ENCODE measurements around the gene H3-3A. TPM values are rescaled to one million over a fixed set of nuclear protein-coding genes. Genes with fewer than 3 reads are reported as not detected.

The H3-3A gene
- total RNA-seq, 1 experiment from 2014 or later: 894 TPM

- TF ChIP-seq AFF4 (CRISPR knock-in tag; IDR thresholded peaks at IDR 0.05; ENCODE audit: borderline replicate concordance) (no peak), GABPB1 (CRISPR knock-in tag; IDR thresholded peaks at IDR 0.05) (no peak), ZSCAN18 (CRISPR knock-in tag; IDR thresholded peaks at IDR 0.05) (no peak), MXD4 (CRISPR knock-in tag; IDR thresholded peaks at IDR 0.05; ENCODE audit: borderline replicate concordance) (no peak), HMGXB4 (CRISPR knock-in tag; IDR thresholded peaks at IDR 0.05) (no peak), TCF7 (CRISPR knock-in tag; IDR thresholded peaks at IDR 0.05; ENCODE audit: low read depth) (no peak), RELA (CRISPR knock-in tag; IDR thresholded peaks at IDR 0.05; ENCODE audit: borderline replicate concordance) (no peak), GTF2I (CRISPR knock-in tag; conservative IDR thresholded peaks at IDR 0.05) (no peak), MAX (CRISPR knock-in tag; IDR thresholded peaks at IDR 0.05) (no peak), CBFB (CRISPR knock-in tag; IDR thresholded peaks at IDR 0.05; ENCODE audit: low read depth) (no peak)
- TF ChIP-seq, protein P1, sequence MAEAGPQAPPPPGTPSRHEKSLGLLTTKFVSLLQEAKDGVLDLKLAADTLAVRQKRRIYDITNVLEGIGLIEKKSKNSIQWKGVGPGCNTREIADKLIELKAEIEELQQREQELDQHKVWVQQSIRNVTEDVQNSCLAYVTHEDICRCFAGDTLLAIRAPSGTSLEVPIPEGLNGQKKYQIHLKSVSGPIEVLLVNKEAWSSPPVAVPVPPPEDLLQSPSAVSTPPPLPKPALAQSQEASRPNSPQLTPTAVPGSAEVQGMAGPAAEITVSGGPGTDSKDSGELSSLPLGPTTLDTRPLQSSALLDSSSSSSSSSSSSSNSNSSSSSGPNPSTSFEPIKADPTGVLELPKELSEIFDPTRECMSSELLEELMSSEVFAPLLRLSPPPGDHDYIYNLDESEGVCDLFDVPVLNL (CRISPR knock-in tag; IDR thresholded peaks at IDR 0.05; ENCODE audit: borderline replicate concordance, low read depth): no peak
Observed at GRCh38 chr1:226019572-226019971, 42.9 kb upstream of the H3-3A start (continued).

DNA sequence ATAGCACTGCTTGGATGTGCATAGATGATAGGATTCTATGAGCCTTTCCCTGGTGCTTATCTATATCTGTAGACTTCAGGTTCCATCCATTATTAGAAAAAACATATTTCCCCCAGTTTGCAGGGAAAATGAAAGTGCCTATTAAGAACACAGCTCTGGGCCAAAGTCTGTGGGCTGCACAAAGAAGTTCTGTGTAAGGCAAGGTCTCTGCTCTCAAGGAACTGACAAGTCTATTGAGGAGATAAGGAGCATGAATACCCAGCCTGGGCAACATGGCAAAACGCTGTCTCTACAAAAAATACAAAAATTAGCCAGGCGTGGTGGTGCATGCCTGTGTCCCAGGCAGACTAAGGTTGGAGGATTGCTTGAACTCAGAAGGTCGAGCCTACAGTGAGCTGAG is 41.1 kb upstream of the H3-3A start:
- POLR2A ChIA-PET: interaction anchor here (0.5 kb wide), 1 partner anchor 53 kb away, joined by 3 read pairs; no protein-coding TSS in a partner anchor
- Mint-ChIP-seq H3K4me3 (no peak overlapping the region), H3K36me3 (no peaks in the 10 kb centered on the region), H3K9me3 (no peaks in the 10 kb centered on the region), H3K27ac (no peak overlapping the region), H3K27me3 (ENCODE audit: low read depth) (no peaks in the 10 kb centered on the region), H3K4me1 (0 out of 2 replicates have a peak, but pooled peaks cover 3% of the 10 kb centered on the region)
- CTCF ChIA-PET: no interaction called here
- no peak for ATAC-seq
- no peak for TF ChIP-seq GABPB1 (CRISPR knock-in tag; IDR thresholded peaks at IDR 0.05)
- TF ChIP-seq, protein P2, sequence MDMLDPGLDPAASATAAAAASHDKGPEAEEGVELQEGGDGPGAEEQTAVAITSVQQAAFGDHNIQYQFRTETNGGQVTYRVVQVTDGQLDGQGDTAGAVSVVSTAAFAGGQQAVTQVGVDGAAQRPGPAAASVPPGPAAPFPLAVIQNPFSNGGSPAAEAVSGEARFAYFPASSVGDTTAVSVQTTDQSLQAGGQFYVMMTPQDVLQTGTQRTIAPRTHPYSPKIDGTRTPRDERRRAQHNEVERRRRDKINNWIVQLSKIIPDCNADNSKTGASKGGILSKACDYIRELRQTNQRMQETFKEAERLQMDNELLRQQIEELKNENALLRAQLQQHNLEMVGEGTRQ (CRISPR knock-in tag; IDR thresholded peaks at IDR 0.05): no peak
- TF ChIP-seq CTCF (IDR thresholded peaks at IDR 0.05): no peak
- TF ChIP-seq MLX (CRISPR knock-in tag; IDR thresholded peaks at IDR 0.05): no peak
- no peak for TF ChIP-seq ZNF532 (CRISPR knock-in tag; IDR thresholded peaks at IDR 0.05; ENCODE audit: borderline replicate concordance)
- no peak for TF ChIP-seq FOXP1 (CRISPR knock-in tag; IDR thresholded peaks at IDR 0.05; ENCODE audit: borderline replicate concordance)
- no peak for TF ChIP-seq ZNF232 (CRISPR knock-in tag; IDR thresholded peaks at IDR 0.05)
- no peak for DNase-seq (ENCODE audit: low spot score)

Measured in WTC11 (cell line).